ENCODE results near the gene GNAI2.

DNA sequence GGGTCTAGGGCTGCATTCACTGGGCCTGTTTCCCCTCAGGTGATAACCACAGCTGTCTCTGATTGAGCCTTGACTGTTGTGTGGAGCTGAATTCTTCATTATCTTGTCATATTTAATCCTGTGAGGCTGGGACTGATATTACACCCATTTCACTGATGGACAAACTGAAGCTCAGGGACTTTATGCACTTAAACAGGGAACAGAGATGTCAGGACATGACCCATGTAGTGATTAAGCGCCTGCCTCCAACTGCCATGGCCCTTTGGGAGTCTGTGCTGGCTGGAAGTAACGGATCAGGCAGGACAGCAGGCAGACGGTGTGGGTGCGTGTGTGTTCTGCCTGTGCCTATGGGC lies 7.5 kb downstream of the GNAI2 start:
- TF ChIP-seq, protein P1, sequence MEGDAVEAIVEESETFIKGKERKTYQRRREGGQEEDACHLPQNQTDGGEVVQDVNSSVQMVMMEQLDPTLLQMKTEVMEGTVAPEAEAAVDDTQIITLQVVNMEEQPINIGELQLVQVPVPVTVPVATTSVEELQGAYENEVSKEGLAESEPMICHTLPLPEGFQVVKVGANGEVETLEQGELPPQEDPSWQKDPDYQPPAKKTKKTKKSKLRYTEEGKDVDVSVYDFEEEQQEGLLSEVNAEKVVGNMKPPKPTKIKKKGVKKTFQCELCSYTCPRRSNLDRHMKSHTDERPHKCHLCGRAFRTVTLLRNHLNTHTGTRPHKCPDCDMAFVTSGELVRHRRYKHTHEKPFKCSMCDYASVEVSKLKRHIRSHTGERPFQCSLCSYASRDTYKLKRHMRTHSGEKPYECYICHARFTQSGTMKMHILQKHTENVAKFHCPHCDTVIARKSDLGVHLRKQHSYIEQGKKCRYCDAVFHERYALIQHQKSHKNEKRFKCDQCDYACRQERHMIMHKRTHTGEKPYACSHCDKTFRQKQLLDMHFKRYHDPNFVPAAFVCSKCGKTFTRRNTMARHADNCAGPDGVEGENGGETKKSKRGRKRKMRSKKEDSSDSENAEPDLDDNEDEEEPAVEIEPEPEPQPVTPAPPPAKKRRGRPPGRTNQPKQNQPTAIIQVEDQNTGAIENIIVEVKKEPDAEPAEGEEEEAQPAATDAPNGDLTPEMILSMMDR (IDR thresholded peaks at IDR 0.05), result no peak
- TF ChIP-seq POLR2A (IDR thresholded peaks at IDR 0.05), result no peak
